ENCODE results near the gene ANKRD26. TPM values are rescaled to one million over a fixed set of nuclear protein-coding genes. Genes with fewer than 3 reads are reported as not detected.

The ANKRD26 gene
- total RNA-seq, 1 donor from 2014 or later = 7.7 TPM

GRCh38 chr10:26970667-26971066 lies 129.6 kb downstream of the ANKRD26 start:
- Mint-ChIP-seq H3K9me3 (no peaks in the 10 kb centered on the region), H3K27ac (no peak overlapping the region), H3K27me3 (no peaks in the 10 kb centered on the region), H3K36me3 (ENCODE audit: low read depth) (peaks cover 4% of the 10 kb centered on the region), H3K4me3 (no peak overlapping the region), H3K4me1 (peaks cover 4% of the 10 kb centered on the region)
- intact Hi-C loops (cut with micrococcal nuclease) = no loop called here
- CTCF ChIA-PET = no interaction called here
- no peak for DNase-seq
- POLR2A ChIA-PET = no interaction called here
- TF ChIP-seq CTCF (IDR thresholded peaks at IDR 0.05) = no peak
- no peak for ATAC-seq (ENCODE audit: low read depth)

- peaks cover 4% of the 10 kb centered on the region for H3K4me1 Mint-ChIP-seq
- no peak overlapping the region for H3K4me3 Mint-ChIP-seq
- H3K27ac Mint-ChIP-seq = no peak overlapping the region
- no peaks in the 10 kb centered on the region for H3K9me3 Mint-ChIP-seq
- no peaks in the 10 kb centered on the region for H3K27me3 Mint-ChIP-seq
- TF ChIP-seq CTCF (IDR thresholded peaks at IDR 0.05) = no peak
- DNase-seq (no peak), ATAC-seq (ENCODE audit: low read depth) (no peak)
- POLR2A ChIA-PET = no interaction called here
- CTCF ChIA-PET = no interaction called here
- peaks cover 8% of the 10 kb centered on the region for H3K36me3 Mint-ChIP-seq (ENCODE audit: low read depth)
- intact Hi-C loops (cut with micrococcal nuclease) = no loop called here
Measured at GRCh38 chr10:26969145-26969926, 131.0 kb downstream of the ANKRD26 start.

- Mint-ChIP-seq H3K9me3 (no peaks in the 10 kb centered on the region), H3K27ac (no peak overlapping the region), H3K36me3 (ENCODE audit: low read depth) (peaks cover 8% of the 10 kb centered on the region), H3K4me3 (no peak overlapping the region), H3K4me1 (no peaks in the 10 kb centered on the region), H3K27me3 (no peaks in the 10 kb centered on the region)
- CTCF ChIA-PET = no interaction called here
- DNase-seq = no peak
- POLR2A ChIA-PET = no interaction called here
- intact Hi-C loops (cut with micrococcal nuclease) = no loop called here
- ATAC-seq (ENCODE audit: low read depth) = no peak
- TF ChIP-seq CTCF (IDR thresholded peaks at IDR 0.05) = no peak
Measured at GRCh38 chr10:26962835-26963234, 137.5 kb downstream of the ANKRD26 start.

- Mint-ChIP-seq H3K27me3 (no peaks in the 10 kb centered on the region), H3K4me1 (no peaks in the 10 kb centered on the region), H3K9me3 (no peaks in the 10 kb centered on the region), H3K27ac (no peak overlapping the region), H3K4me3 (no peak overlapping the region), H3K36me3 (ENCODE audit: low read depth) (no peaks in the 10 kb centered on the region)
- ATAC-seq (ENCODE audit: low read depth) (no peak), DNase-seq (no peak)
- CTCF ChIA-PET = no interaction called here
- POLR2A ChIA-PET = no interaction called here
- no peak for TF ChIP-seq CTCF (IDR thresholded peaks at IDR 0.05)
- intact Hi-C loops (cut with micrococcal nuclease) = no loop called here
Measured at GRCh38 chr10:26960308-26960707, 140.0 kb downstream of the ANKRD26 start.

- Mint-ChIP-seq H3K4me1 (no peaks in the 10 kb centered on the region), H3K27ac (no peak overlapping the region), H3K4me3 (no peak overlapping the region), H3K27me3 (no peaks in the 10 kb centered on the region), H3K9me3 (no peaks in the 10 kb centered on the region), H3K36me3 (ENCODE audit: low read depth) (no peaks in the 10 kb centered on the region)
- intact Hi-C loops (cut with micrococcal nuclease) = no loop called here
- DNase-seq (no peak), ATAC-seq (ENCODE audit: low read depth) (no peak)
- ChIA-PET CTCF (interaction anchor here (0.7 kb wide), 1 partner anchor 276 kb away, joined by 3 read pairs; no protein-coding TSS in a partner anchor), POLR2A (no interaction called here)
- no peak for TF ChIP-seq CTCF (IDR thresholded peaks at IDR 0.05)
Measured at GRCh38 chr10:26959841-26960240, 140.5 kb downstream of the ANKRD26 start.

Other genes starting within 250 kb of the ANKRD26 start
- 76.7 and 83.5 TPM in 2 replicates for gene ABI1, start 239.5 kb downstream of the ANKRD26 start, total RNA-seq
- 85.6 and 92.4 TPM in 2 replicates for gene YME1L1, start 53.9 kb upstream of the ANKRD26 start, total RNA-seq
- 11.2 and 12.4 TPM in 2 replicates for gene MASTL, start 54.9 kb upstream of the ANKRD26 start, total RNA-seq
- gene ACBD5, start 140.3 kb upstream of the ANKRD26 start, total RNA-seq = 17.9 and 19.8 TPM in 2 replicates